DOHH2 (cell line): ENCODE measurements around the gene PM20D1.
A peak's percentile ranks its signal among the peaks of the same experiment; 100 is the strongest.

Experiments used
- H3F3A ChIP-seq: fragments of 200-600 bp; sonication (generic), shearing (Covaris generic); 2 replicates; pipeline ENCODE4 v1.6.0; 2016; ENCODE audit warnings: antibody characterized with exemption, mild to moderate bottlenecking; ENCODE audit not compliant: control insufficient read depth, insufficient read depth
- H3K27ac ChIP-seq: fragments of 200-600 bp; sonication (generic); 2 replicates; pipeline ENCODE4 v1.5.1; 2014; ENCODE audit warnings: low read depth, mild to moderate bottlenecking, low read length, moderate library complexity
- H3K27me3 ChIP-seq: fragments of 200-600 bp; sonication (generic); 2 replicates; pipeline ENCODE4 v1.6.1; 2014; ENCODE audit warnings: mild to moderate bottlenecking, low read length, mixed read lengths; ENCODE audit not compliant: control insufficient read depth
- H3K36me3 ChIP-seq: fragments of 200-600 bp; sonication (generic); 2 replicates; pipeline ENCODE4 v1.6.1; 2014; ENCODE audit warnings: mild to moderate bottlenecking, low read length, moderate library complexity, mixed read lengths; ENCODE audit not compliant: control insufficient read depth
- H3K4me1 ChIP-seq: fragments of 200-600 bp; sonication (generic); 2 replicates; pipeline ENCODE4 v1.6.1; 2014; ENCODE audit warnings: mild to moderate bottlenecking, low read length, mixed read lengths; ENCODE audit not compliant: control insufficient read depth
- H3K4me2 ChIP-seq: fragments of 200-600 bp; sonication (generic); 2 replicates; pipeline ENCODE4 v1.6.0; 2014; ENCODE audit warnings: mild to moderate bottlenecking, low read length, moderate library complexity
- H3K4me3 ChIP-seq: fragments of 200-600 bp; sonication (generic); 2 replicates; pipeline ENCODE4 v1.5.1; 2014; ENCODE audit warnings: mild to moderate bottlenecking, low read length, mixed read lengths
- H3K79me2 ChIP-seq: fragments of 200-600 bp; sonication (generic); 2 replicates; pipeline ENCODE4 v1.6.1; 2014; ENCODE audit warnings: mild to moderate bottlenecking, low read length, mixed read lengths; ENCODE audit not compliant: control insufficient read depth
- H3K9me2 ChIP-seq: fragments of 200-600 bp; sonication (generic); replicated peaks from 2 replicates; pipeline ENCODE4 v1.6.1; 2014; ENCODE audit warnings: mild to moderate bottlenecking, low read length, mixed read lengths; ENCODE audit not compliant: control insufficient read depth
- H3K9me3 ChIP-seq: fragments of 200-600 bp; sonication (generic); 2 replicates; pipeline ENCODE4 v1.6.1; 2014; ENCODE audit warnings: antibody characterized with exemption, low read length, mixed read lengths; ENCODE audit not compliant: control insufficient read depth, insufficient read depth
- H4K20me1 ChIP-seq: fragments of 200-600 bp; sonication (generic); 2 replicates; pipeline ENCODE4 v1.6.0; 2014; ENCODE audit warnings: low read depth, mild to moderate bottlenecking, antibody characterized with exemption, low read length, moderate library complexity; ENCODE audit not compliant: control insufficient read depth, insufficient read depth
- EZH2phosphoT487 ChIP-seq: fragments of 200-600 bp; sonication (generic); IDR thresholded peaks from 2 replicates; pipeline ENCODE4 v1.6.1; 2017; ENCODE audit warnings: borderline replicate concordance, mild to moderate bottlenecking, antibody characterized with exemption, low read length, moderate library complexity, mixed read lengths
- TF ChIP-seq, protein P1 (sequence below): fragments of 200-600 bp; sonication (generic); IDR thresholded peaks from one replicate; pipeline ENCODE4 v1.5.1; 2014; ENCODE audit warnings: antibody characterized with exemption, mild to moderate bottlenecking, low read depth, low read length; ENCODE audit not compliant: poor library complexity, severe bottlenecking

Gene PM20D1

DNA sequence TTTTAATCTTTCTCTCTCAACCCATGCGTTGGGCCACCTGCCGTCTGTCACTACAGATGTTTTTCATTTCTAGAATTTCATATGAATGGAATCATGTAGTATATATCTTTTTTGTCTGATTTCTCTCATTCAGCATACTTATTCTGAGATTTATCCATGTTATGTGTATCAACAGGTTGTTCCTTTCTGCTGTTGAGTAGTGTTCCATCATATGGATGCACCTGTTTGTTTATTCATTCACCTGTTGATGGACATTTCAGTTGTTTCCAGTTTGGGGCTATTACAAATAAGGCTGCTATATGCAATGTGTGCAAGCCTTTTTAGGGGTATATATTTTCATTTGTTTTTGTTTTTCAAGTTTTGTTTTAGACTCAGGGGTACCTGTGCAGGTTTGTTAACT is 27.5 kb downstream of the PM20D1 start:
- Histone ChIP-seq H3K79me2 (peaks cover 34% of the 10 kb centered on the region), H3K4me1 (peaks cover 65% of the 10 kb centered on the region), H4K20me1 (no peaks in the 10 kb centered on the region), H3K27me3 (no peaks in the 10 kb centered on the region), H3K27ac (peak overlapping the region; percentile 93), H3K9me3 (peaks cover 21% of the 10 kb centered on the region), H3F3A (peaks cover 15% of the 10 kb centered on the region), H3K36me3 (peaks cover 13% of the 10 kb centered on the region), H3K9me2 (no peaks in the 10 kb centered on the region), H3K4me3 (peak overlapping the region; percentile 59; the same call in 1 of the 2 replicates), H3K4me2 (peak overlapping the region; percentile 48)
- TF ChIP-seq, protein P1, sequence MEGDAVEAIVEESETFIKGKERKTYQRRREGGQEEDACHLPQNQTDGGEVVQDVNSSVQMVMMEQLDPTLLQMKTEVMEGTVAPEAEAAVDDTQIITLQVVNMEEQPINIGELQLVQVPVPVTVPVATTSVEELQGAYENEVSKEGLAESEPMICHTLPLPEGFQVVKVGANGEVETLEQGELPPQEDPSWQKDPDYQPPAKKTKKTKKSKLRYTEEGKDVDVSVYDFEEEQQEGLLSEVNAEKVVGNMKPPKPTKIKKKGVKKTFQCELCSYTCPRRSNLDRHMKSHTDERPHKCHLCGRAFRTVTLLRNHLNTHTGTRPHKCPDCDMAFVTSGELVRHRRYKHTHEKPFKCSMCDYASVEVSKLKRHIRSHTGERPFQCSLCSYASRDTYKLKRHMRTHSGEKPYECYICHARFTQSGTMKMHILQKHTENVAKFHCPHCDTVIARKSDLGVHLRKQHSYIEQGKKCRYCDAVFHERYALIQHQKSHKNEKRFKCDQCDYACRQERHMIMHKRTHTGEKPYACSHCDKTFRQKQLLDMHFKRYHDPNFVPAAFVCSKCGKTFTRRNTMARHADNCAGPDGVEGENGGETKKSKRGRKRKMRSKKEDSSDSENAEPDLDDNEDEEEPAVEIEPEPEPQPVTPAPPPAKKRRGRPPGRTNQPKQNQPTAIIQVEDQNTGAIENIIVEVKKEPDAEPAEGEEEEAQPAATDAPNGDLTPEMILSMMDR = no peak
- TF ChIP-seq EZH2phosphoT487 = no peak

DNA sequence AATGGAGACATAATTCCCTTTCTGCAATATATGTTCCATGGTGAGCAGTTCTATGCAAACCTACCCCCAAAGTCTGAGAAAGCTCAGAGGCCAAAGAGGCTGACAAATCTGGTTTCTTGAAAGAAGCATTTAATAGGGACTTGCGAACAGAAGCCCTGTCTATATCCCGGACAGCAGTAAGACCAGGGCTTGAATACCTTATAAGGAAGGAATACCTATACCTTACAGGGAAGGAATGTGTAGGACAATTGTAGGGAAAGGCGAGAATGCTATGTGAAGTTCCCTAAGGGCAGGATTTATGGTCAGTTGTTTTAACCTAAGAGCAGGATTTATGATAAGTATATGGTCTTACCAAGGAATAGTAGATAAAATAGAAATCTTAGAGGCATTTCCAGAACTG is 31.9 kb downstream of the PM20D1 start:
- Histone ChIP-seq H3K4me1 (peaks cover 83% of the 10 kb centered on the region), H3K4me3 (no peak overlapping the region), H3K4me2 (0 out of 2 replicates have a peak overlapping the region, but pooled peaks have one; percentile 3), H3K79me2 (peaks cover 46% of the 10 kb centered on the region), H4K20me1 (no peaks in the 10 kb centered on the region), H3K9me3 (peaks cover 7% of the 10 kb centered on the region; the same call in 1 of the 2 replicates), H3K36me3 (peaks cover 5% of the 10 kb centered on the region; the same call in 1 of the 2 replicates), H3K27me3 (no peaks in the 10 kb centered on the region), H3K9me2 (no peaks in the 10 kb centered on the region), H3K27ac (no peak overlapping the region), H3F3A (peaks cover 8% of the 10 kb centered on the region; the same call in 1 of the 2 replicates)
- no peak for TF ChIP-seq EZH2phosphoT487
- TF ChIP-seq, protein P1 = no peak

DNA sequence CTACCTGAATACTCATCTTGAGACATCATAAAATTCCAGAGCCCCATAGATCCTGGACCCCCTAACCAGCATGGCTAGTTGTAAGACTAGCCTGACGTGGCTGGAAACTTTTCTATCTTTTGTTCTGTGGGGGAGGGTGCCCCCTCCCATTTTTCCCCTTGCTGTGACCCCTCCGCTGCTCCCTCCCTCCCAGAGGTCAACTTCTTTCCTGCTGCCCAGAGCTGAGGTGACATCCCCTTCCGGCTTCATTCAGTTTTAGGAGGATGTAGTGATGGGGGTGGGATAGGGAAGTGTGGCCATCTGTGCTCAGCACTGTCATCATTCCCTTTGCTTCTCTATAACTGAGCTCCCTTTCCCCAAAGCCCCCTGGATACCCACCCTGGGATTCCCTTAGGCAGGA is 32.6 kb downstream of the PM20D1 start:
- peaks cover 8% of the 10 kb centered on the region; the same call in 1 of the 2 replicates for H3F3A ChIP-seq
- peaks cover under 1% of the 10 kb centered on the region; the same call in 1 of the 2 replicates for H3K9me3 ChIP-seq
- no peak overlapping the region for H3K4me3 ChIP-seq
- H3K36me3 ChIP-seq = no peaks in the 10 kb centered on the region; the same call in 1 of the 2 replicates
- H3K4me2 ChIP-seq = no peak overlapping the region
- no peaks in the 10 kb centered on the region for H3K9me2 ChIP-seq
- TF ChIP-seq, protein P1 = no peak
- no peak for TF ChIP-seq EZH2phosphoT487
- H3K4me1 ChIP-seq = peaks cover 77% of the 10 kb centered on the region
- H4K20me1 ChIP-seq = no peaks in the 10 kb centered on the region
- peaks cover 51% of the 10 kb centered on the region for H3K79me2 ChIP-seq
- no peak overlapping the region for H3K27ac ChIP-seq
- no peaks in the 10 kb centered on the region for H3K27me3 ChIP-seq
